Fibroblast of the aortic adventitia (primary cell): ENCODE data around the gene CAMK2G. TPM values are rescaled to one million over a fixed set of nuclear protein-coding genes. Genes with fewer than 3 reads are reported as not detected.

Source experiments
- DNase-seq: peaks from one replicate; pipeline ENCODE4 v3.0.0-alpha.2; 2010; ENCODE audit warnings: low read depth
- H3K4me3 ChIP-seq: 2 replicates; pipeline ENCODE4 v1.5.1; 2011; ENCODE audit warnings: low read depth, mild to moderate bottlenecking, control low read depth, low read length, moderate library complexity
- CTCF ChIP-seq: IDR thresholded peaks from 2 replicates; pipeline ENCODE4 v1.5.1; 2011; ENCODE audit warnings: mild to moderate bottlenecking, low read length, control low read depth, inconsistent platforms; ENCODE audit not compliant: insufficient read depth
- total RNA-seq: library from RNA; depleted of rRNA; stranded (reverse); fragments of >200 nt; gene quantifications from 2 replicates; pipeline ENCODE4 v1.2.3, GENCODE V29; 2012; ENCODE audit warnings: low replicate concordance

The CAMK2G gene
- total RNA-seq, 1 donor = 25.8 TPM

- TF ChIP-seq CTCF = no peak
- no peak for DNase-seq
- no peak overlapping the region for H3K4me3 ChIP-seq
Observed at GRCh38 chr10:73808021-73808815, 66.1 kb downstream of the CAMK2G start.

- H3K4me3 ChIP-seq = no peak overlapping the region
- DNase-seq = no peak
- no peak for TF ChIP-seq CTCF
Observed at GRCh38 chr10:73807471-73807870, 66.9 kb downstream of the CAMK2G start.

- no peak for DNase-seq
- no peak for TF ChIP-seq CTCF
- H3K4me3 ChIP-seq = no peak overlapping the region
Observed at GRCh38 chr10:73806176-73806950, 68.0 kb downstream of the CAMK2G start.

- no peak overlapping the region for H3K4me3 ChIP-seq
- no peak for TF ChIP-seq CTCF
- DNase-seq = no peak
Observed at GRCh38 chr10:73803680-73804286, 70.6 kb downstream of the CAMK2G start.

- DNase-seq = no peak
- no peak overlapping the region for H3K4me3 ChIP-seq
Observed at GRCh38 chr10:73802276-73802991, 71.9 kb downstream of the CAMK2G start.

More at GRCh38 chr10:73802276-73802991, 71.9 kb downstream of the CAMK2G start:
- TF ChIP-seq CTCF = peak; percentile 26
